Measurements from ENCODE around the gene LHPP.

Gene LHPP

DNA sequence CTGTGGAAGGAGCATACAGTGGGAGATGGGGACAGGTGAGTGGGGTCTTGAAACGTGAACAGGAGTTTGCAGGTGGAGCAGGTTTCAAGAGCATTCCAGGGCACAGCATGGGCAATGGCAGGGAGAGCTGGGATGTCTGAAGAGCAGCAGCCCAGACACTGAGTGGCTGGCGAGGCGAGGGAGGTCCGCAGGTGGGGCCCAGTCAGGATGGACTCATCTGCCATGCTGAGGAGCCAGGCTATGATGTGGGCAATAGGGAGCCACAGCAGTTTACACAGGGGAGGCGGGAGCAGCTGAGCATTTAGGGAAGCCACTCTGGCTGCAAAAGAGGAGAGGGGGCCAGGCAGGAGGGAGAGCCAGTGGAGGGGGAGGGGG, 143.8 kb downstream of the LHPP start:
- no peak overlapping the region for H3K27ac Mint-ChIP-seq
- H3K4me1 Mint-ChIP-seq = no peaks in the 10 kb centered on the region
- no peak for TF ChIP-seq CTCF (IDR thresholded peaks at IDR 0.05; ENCODE audit: unreplicated experiment in 3 of 3)
- no peaks in the 10 kb centered on the region for H3K27me3 Mint-ChIP-seq (ENCODE audit: low read depth)
- no peaks in the 10 kb centered on the region for H3K36me3 Mint-ChIP-seq (ENCODE audit: low read depth)
- no peaks in the 10 kb centered on the region for H3K9me3 Mint-ChIP-seq
- H3K4me3 Mint-ChIP-seq = no peak overlapping the region

- TF ChIP-seq CTCF (IDR thresholded peaks at IDR 0.05; ENCODE audit: unreplicated experiment in 3 of 3) = no peak
- Mint-ChIP-seq H3K4me1 (no peaks in the 10 kb centered on the region), H3K36me3 (ENCODE audit: low read depth) (no peaks in the 10 kb centered on the region), H3K27ac (no peak overlapping the region), H3K9me3 (no peaks in the 10 kb centered on the region), H3K4me3 (no peak overlapping the region), H3K27me3 (ENCODE audit: low read depth) (no peaks in the 10 kb centered on the region)
Observed at GRCh38 chr10:124605856-124606812, 144.5 kb downstream of the LHPP start.

- Mint-ChIP-seq H3K9me3 (no peaks in the 10 kb centered on the region), H3K27me3 (ENCODE audit: low read depth) (no peaks in the 10 kb centered on the region), H3K4me3 (no peak overlapping the region), H3K27ac (no peak overlapping the region), H3K4me1 (no peaks in the 10 kb centered on the region), H3K36me3 (ENCODE audit: low read depth) (no peaks in the 10 kb centered on the region)
- TF ChIP-seq CTCF (IDR thresholded peaks at IDR 0.05; ENCODE audit: unreplicated experiment in 3 of 3) = no peak
Observed at GRCh38 chr10:124606822-124607221, 145.2 kb downstream of the LHPP start.

GRCh38 chr10:124607693-124608092, 146.1 kb downstream of the LHPP start:
- no peak overlapping the region for H3K4me3 Mint-ChIP-seq
- no peaks in the 10 kb centered on the region for H3K9me3 Mint-ChIP-seq
- H3K4me1 Mint-ChIP-seq = no peaks in the 10 kb centered on the region
- H3K27me3 Mint-ChIP-seq (ENCODE audit: low read depth) = no peaks in the 10 kb centered on the region
- no peaks in the 10 kb centered on the region for H3K36me3 Mint-ChIP-seq (ENCODE audit: low read depth)
- no peak for TF ChIP-seq CTCF (IDR thresholded peaks at IDR 0.05; ENCODE audit: unreplicated experiment in 3 of 3)
- no peak overlapping the region for H3K27ac Mint-ChIP-seq

- H3K27me3 Mint-ChIP-seq (ENCODE audit: low read depth) = no peaks in the 10 kb centered on the region
- no peak overlapping the region for H3K4me3 Mint-ChIP-seq
- no peaks in the 10 kb centered on the region for H3K4me1 Mint-ChIP-seq
- TF ChIP-seq CTCF (IDR thresholded peaks at IDR 0.05; ENCODE audit: unreplicated experiment in 3 of 3) = no peak
- no peaks in the 10 kb centered on the region for H3K36me3 Mint-ChIP-seq (ENCODE audit: low read depth)
- no peak overlapping the region for H3K27ac Mint-ChIP-seq
- no peaks in the 10 kb centered on the region for H3K9me3 Mint-ChIP-seq
Observed at GRCh38 chr10:124608093-124608721, 146.6 kb downstream of the LHPP start.
